HepG2 (cell line): Measurements from ENCODE around the gene GBGT1. TPM values are rescaled to one million over a fixed set of nuclear protein-coding genes. Genes with fewer than 3 reads are reported as not detected.
A peak's percentile ranks its signal among the peaks of the same experiment; 100 is the strongest.

Source experiments
- ARNTL ChIP-seq: sonication (generic); formaldehyde crosslinking; IDR thresholded peaks from 2 replicates; pipeline ENCODE4 v1.4.0; 2020; ENCODE audit warnings: mild to moderate bottlenecking, missing genetic modification reagents
- CEBPG ChIP-seq: IDR thresholded peaks from 2 replicates; pipeline ENCODE4 v1.6.1; 2016
- FLYWCH1 ChIP-seq: sonication (generic); formaldehyde crosslinking; IDR thresholded peaks from 2 replicates; pipeline ENCODE4 v1.8.1; 2023; ENCODE audit warnings: mild to moderate bottlenecking, missing genetic modification reagents
- FOSL1 ChIP-seq: sonication (generic); formaldehyde crosslinking; IDR thresholded peaks from 2 replicates; pipeline ENCODE4 v1.9.0; 2021; ENCODE audit warnings: missing genetic modification reagents, borderline replicate concordance
- HNRNPK ChIP-seq: fragments of 200-400 bp; formaldehyde crosslinking; IDR thresholded peaks from 2 replicates; pipeline ENCODE4 v1.6.1; 2018; ENCODE audit warnings: low read length, low read depth, moderate library complexity, mild to moderate bottlenecking; ENCODE audit not compliant: poor library complexity, severe bottlenecking
- HNRNPLL ChIP-seq: fragments of 200-400 bp; formaldehyde crosslinking; IDR thresholded peaks from 2 replicates; pipeline ENCODE4 v1.6.1; 2017; ENCODE audit warnings: mild to moderate bottlenecking, low read depth, low read length; ENCODE audit not compliant: poor library complexity, severe bottlenecking
- KDM2A ChIP-seq: sonication (generic); formaldehyde crosslinking; IDR thresholded peaks from 2 replicates; pipeline ENCODE4 v1.4.0; 2020; ENCODE audit warnings: low read depth, missing genetic modification reagents, borderline replicate concordance
- NR2F1 ChIP-seq, 2 experiments: fragments of 450-650 bp in 1 of 2; formaldehyde crosslinking in 1 of 2; IDR thresholded peaks; 2 replicates each; pipeline versions ENCODE4 v1.5.0 to v1.6.1; 2016 to 2020; ENCODE audit warnings: mild to moderate bottlenecking in 1 of 2, missing compliant biosample characterization in 1 of 2, missing genetic modification reagents in 1 of 2, moderate library complexity in 1 of 2
- RXRB ChIP-seq: IDR thresholded peaks from 2 replicates; pipeline ENCODE4 v1.6.1; 2016; ENCODE audit warnings: borderline replicate concordance, missing genetic modification reagents, missing compliant biosample characterization
- TBX3 ChIP-seq: fragments of 450-650 bp; IDR thresholded peaks from 2 replicates; pipeline ENCODE4 v1.6.1; 2017; ENCODE audit warnings: antibody characterized with exemption, mild to moderate bottlenecking, inconsistent platforms, borderline replicate concordance
- TP53 ChIP-seq: sonication (generic); formaldehyde crosslinking; conservative IDR thresholded peaks from 2 replicates; pipeline ENCODE4 v1.4.0; 2020; ENCODE audit warnings: missing genetic modification reagents
- ZNF430 ChIP-seq: sonication (generic); formaldehyde crosslinking; IDR thresholded peaks from 2 replicates; pipeline ENCODE4 v1.9.0; 2021; ENCODE audit warnings: mild to moderate bottlenecking, missing genetic modification reagents
- ZNF761 ChIP-seq: sonication (generic); formaldehyde crosslinking; conservative IDR thresholded peaks from 2 replicates; pipeline ENCODE4 v1.4.0; 2020; ENCODE audit warnings: mild to moderate bottlenecking, missing genetic modification reagents
- polyA plus RNA-seq, 8 experiments: library from polyadenylated mRNA; depleted of rRNA in 3 of 8; stranded (reverse) in 7 of 8; unstranded in 1 of 8; fragments of >200 nt; fragmentation: Illumina TruSeq in 4 of 8; extraction: Trizol in 4 of 8; gene quantifications; 2 replicates each; pipeline versions ENCODE4 v1.2.1 to v1.2.3, GENCODE V29; 2011 to 2016; ENCODE audit warnings: low read depth in 4 of 8, missing spikeins in 1 of 8, mixed read lengths in 1 of 8; ENCODE audit not compliant: insufficient read depth in 1 of 8
- total RNA-seq, 5 experiments: library from RNA; depleted of rRNA; stranded (reverse); fragments of >200 nt; fragmentation: Illumina TruSeq; extraction: Trizol; gene quantifications; 2 replicates each; pipeline ENCODE4 v1.2.3, GENCODE V29; 2016; ENCODE audit warnings: low read depth in 1 of 5
- TF ChIP-seq, protein P1 (sequence below): sonication (generic); formaldehyde crosslinking; IDR thresholded peaks from 2 replicates; pipeline ENCODE4 v1.4.0; 2020; ENCODE audit warnings: missing genetic modification reagents
- TF ChIP-seq, protein P2 (sequence below): sonication (generic); formaldehyde crosslinking; IDR thresholded peaks from 2 replicates; pipeline ENCODE4 v1.4.0; 2020; ENCODE audit warnings: mild to moderate bottlenecking, missing genetic modification reagents
- TF ChIP-seq, protein P3 (sequence below): IDR thresholded peaks from 2 replicates; pipeline ENCODE4 v1.6.1; 2016; ENCODE audit warnings: low read depth
- TF ChIP-seq, protein P4 (sequence below): sonication (generic); formaldehyde crosslinking; IDR thresholded peaks from 2 replicates; pipeline ENCODE4 v1.4.0; 2020; ENCODE audit warnings: missing genetic modification reagents
- TF ChIP-seq, protein P5 (sequence below): sonication (generic); formaldehyde crosslinking; conservative IDR thresholded peaks from 2 replicates; pipeline ENCODE4 v1.4.0; 2020; ENCODE audit warnings: missing genetic modification reagents
- TF ChIP-seq, protein P6 (sequence below): sonication (generic); formaldehyde crosslinking; IDR thresholded peaks from 2 replicates; pipeline ENCODE4 v1.9.0; 2021; ENCODE audit warnings: missing genetic modification reagents, mild to moderate bottlenecking, borderline replicate concordance

GBGT1 gene
- total and polyA plus RNA-seq, 2 of the 13 experiments (the other 11 are each of a cell fraction or from before 2014, with no cell fraction given), result not detected

DNA sequence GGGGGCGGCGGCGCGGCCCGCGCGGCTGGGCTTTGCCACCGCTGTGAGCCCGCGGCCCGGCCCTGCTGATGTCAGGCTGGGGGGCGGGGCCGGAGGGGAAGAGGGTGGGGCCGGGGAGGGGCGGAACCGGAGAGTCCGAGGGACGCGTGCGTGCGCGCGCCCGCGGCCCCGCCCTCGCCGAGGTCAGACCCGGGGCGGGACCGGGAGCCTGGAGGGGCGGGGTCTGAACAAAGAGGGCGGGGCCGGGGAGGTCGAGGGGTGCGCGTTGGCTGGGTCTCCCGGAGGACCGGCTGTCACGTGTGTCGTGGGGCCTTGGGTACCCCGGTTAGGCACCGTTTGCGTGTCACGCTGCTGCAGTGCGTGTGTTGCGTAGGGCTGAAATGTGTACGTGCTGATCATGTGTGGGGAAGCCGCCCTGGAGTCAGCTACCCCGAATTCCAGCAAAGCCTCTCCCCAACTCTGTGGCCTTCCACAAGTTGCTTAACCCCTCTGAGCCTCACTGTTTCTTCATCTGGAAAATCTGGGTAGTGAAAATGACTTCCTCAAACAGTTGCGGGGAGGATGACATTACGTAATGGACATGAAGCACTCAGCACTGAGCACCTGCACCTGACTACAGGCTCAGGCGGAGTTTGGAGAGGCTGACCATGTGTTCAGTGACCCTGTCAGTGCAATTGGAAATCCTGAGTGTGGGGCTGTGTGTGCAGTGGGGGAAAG lies 42.4 kb downstream of the GBGT1 start, which contains the start of gene RALGDS (continued):
- TF ChIP-seq, protein P1, sequence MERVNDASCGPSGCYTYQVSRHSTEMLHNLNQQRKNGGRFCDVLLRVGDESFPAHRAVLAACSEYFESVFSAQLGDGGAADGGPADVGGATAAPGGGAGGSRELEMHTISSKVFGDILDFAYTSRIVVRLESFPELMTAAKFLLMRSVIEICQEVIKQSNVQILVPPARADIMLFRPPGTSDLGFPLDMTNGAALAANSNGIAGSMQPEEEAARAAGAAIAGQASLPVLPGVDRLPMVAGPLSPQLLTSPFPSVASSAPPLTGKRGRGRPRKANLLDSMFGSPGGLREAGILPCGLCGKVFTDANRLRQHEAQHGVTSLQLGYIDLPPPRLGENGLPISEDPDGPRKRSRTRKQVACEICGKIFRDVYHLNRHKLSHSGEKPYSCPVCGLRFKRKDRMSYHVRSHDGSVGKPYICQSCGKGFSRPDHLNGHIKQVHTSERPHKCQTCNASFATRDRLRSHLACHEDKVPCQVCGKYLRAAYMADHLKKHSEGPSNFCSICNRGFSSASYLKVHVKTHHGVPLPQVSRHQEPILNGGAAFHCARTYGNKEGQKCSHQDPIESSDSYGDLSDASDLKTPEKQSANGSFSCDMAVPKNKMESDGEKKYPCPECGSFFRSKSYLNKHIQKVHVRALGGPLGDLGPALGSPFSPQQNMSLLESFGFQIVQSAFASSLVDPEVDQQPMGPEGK (CRISPR knock-in tag), result no peak
- TF ChIP-seq, protein P2, sequence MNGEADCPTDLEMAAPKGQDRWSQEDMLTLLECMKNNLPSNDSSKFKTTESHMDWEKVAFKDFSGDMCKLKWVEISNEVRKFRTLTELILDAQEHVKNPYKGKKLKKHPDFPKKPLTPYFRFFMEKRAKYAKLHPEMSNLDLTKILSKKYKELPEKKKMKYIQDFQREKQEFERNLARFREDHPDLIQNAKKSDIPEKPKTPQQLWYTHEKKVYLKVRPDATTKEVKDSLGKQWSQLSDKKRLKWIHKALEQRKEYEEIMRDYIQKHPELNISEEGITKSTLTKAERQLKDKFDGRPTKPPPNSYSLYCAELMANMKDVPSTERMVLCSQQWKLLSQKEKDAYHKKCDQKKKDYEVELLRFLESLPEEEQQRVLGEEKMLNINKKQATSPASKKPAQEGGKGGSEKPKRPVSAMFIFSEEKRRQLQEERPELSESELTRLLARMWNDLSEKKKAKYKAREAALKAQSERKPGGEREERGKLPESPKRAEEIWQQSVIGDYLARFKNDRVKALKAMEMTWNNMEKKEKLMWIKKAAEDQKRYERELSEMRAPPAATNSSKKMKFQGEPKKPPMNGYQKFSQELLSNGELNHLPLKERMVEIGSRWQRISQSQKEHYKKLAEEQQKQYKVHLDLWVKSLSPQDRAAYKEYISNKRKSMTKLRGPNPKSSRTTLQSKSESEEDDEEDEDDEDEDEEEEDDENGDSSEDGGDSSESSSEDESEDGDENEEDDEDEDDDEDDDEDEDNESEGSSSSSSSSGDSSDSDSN (CRISPR knock-in tag), result no peak
- TF ChIP-seq, protein P3, sequence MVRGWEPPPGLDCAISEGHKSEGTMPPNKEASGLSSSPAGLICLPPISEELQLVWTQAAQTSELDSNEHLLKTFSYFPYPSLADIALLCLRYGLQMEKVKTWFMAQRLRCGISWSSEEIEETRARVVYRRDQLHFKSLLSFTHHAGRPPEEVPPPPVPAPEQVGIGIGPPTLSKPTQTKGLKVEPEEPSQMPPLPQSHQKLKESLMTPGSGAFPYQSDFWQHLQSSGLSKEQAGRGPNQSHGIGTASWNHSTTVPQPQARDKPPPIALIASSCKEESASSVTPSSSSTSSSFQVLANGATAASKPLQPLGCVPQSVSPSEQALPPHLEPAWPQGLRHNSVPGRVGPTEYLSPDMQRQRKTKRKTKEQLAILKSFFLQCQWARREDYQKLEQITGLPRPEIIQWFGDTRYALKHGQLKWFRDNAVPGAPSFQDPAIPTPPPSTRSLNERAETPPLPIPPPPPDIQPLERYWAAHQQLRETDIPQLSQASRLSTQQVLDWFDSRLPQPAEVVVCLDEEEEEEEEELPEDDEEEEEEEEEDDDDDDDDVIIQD (CRISPR knock-in tag), result no peak
- TF ChIP-seq TP53 (CRISPR knock-in tag) (no peak), TBX3 (no peak), FLYWCH1 (CRISPR knock-in tag) (no peak), ARNTL (no peak), HNRNPK (peak; percentile 47), ZNF430 (CRISPR knock-in tag) (no peak), NR2F1 (CRISPR knock-in tag; IDR thresholded peaks at IDR 0.05) (no peak), KDM2A (no peak), CEBPG (CRISPR knock-in tag) (peak; percentile 53), HNRNPLL (peak; percentile 35), FOSL1 (no peak), RXRB (CRISPR knock-in tag) (no peak), ZNF761 (no peak)
- TF ChIP-seq, protein P4, sequence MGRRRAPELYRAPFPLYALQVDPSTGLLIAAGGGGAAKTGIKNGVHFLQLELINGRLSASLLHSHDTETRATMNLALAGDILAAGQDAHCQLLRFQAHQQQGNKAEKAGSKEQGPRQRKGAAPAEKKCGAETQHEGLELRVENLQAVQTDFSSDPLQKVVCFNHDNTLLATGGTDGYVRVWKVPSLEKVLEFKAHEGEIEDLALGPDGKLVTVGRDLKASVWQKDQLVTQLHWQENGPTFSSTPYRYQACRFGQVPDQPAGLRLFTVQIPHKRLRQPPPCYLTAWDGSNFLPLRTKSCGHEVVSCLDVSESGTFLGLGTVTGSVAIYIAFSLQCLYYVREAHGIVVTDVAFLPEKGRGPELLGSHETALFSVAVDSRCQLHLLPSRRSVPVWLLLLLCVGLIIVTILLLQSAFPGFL, result no peak
- TF ChIP-seq, protein P5, sequence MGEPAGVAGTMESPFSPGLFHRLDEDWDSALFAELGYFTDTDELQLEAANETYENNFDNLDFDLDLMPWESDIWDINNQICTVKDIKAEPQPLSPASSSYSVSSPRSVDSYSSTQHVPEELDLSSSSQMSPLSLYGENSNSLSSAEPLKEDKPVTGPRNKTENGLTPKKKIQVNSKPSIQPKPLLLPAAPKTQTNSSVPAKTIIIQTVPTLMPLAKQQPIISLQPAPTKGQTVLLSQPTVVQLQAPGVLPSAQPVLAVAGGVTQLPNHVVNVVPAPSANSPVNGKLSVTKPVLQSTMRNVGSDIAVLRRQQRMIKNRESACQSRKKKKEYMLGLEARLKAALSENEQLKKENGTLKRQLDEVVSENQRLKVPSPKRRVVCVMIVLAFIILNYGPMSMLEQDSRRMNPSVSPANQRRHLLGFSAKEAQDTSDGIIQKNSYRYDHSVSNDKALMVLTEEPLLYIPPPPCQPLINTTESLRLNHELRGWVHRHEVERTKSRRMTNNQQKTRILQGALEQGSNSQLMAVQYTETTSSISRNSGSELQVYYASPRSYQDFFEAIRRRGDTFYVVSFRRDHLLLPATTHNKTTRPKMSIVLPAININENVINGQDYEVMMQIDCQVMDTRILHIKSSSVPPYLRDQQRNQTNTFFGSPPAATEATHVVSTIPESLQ (CRISPR knock-in tag), result no peak
- TF ChIP-seq, protein P6, sequence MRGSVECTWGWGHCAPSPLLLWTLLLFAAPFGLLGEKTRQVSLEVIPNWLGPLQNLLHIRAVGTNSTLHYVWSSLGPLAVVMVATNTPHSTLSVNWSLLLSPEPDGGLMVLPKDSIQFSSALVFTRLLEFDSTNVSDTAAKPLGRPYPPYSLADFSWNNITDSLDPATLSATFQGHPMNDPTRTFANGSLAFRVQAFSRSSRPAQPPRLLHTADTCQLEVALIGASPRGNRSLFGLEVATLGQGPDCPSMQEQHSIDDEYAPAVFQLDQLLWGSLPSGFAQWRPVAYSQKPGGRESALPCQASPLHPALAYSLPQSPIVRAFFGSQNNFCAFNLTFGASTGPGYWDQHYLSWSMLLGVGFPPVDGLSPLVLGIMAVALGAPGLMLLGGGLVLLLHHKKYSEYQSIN (CRISPR knock-in tag), result no peak
